ENCODE data around the gene FBH1. TPM values are rescaled to one million over a fixed set of nuclear protein-coding genes. Genes with fewer than 3 reads are reported as not detected.

The FBH1 gene
- total RNA-seq, 1 donor from 2014 or later, result 71.5 TPM

- Mint-ChIP-seq H3K9me3 (ENCODE audit: unreplicated experiment) (no peaks in the 10 kb centered on the region), H3K4me3 (ENCODE audit: unreplicated experiment) (peak overlapping the region; percentile 89), H3K27ac (ENCODE audit: unreplicated experiment) (peak overlapping the region; percentile 69), H3K27me3 (ENCODE audit: low read depth, unreplicated experiment) (peaks cover 30% of the 10 kb centered on the region), H3K4me1 (ENCODE audit: low read depth, unreplicated experiment) (no peaks in the 10 kb centered on the region), H3K36me3 (ENCODE audit: low read depth, unreplicated experiment) (no peaks in the 10 kb centered on the region)
- no peak overlapping the region for H2AFZ ChIP-seq (ENCODE audit: low read depth, low read length)
- no peaks in the 10 kb centered on the region for H4K20me1 ChIP-seq (ENCODE audit: insufficient read depth, low read length)
- H3K79me2 ChIP-seq (ENCODE audit: insufficient read depth, low read length), result no peaks in the 10 kb centered on the region
- no peak overlapping the region for H3K4me3 ChIP-seq (ENCODE audit: insufficient read depth, low read depth, low read length)
- H3K36me3 ChIP-seq (ENCODE audit: insufficient read depth, low read length), result no peaks in the 10 kb centered on the region
- no peak overlapping the region for H3K27ac ChIP-seq (ENCODE audit: low read depth, low read length)
- FAIRE-seq, result no peak
- H3K9me3 ChIP-seq (ENCODE audit: insufficient read depth, low read depth, low read length), result no peaks in the 10 kb centered on the region
- peaks cover 3% of the 10 kb centered on the region for H3K4me1 ChIP-seq (ENCODE audit: insufficient read depth, low read length)
- TF ChIP-seq CTCF (IDR thresholded peaks at IDR 0.05; ENCODE audit: insufficient read depth, low read depth, low read length) (no peak), EZH2 (IDR thresholded peaks at IDR 0.05; ENCODE audit: insufficient read depth, low read length) (no peak)
- H3K9ac ChIP-seq (ENCODE audit: low read length), result no peak overlapping the region
- peaks cover 2% of the 10 kb centered on the region for H3K27me3 ChIP-seq (ENCODE audit: insufficient read depth, low read length)
- H3K4me2 ChIP-seq (ENCODE audit: low read length), result peak overlapping the region; percentile 98
- no peak for DNase-seq (ENCODE audit: low read depth)
Measured at GRCh38 chr10:5978230-5978489, 88.1 kb downstream of the FBH1 start.

GRCh38 chr10:5981529-5981928, 91.5 kb downstream of the FBH1 start:
- TF ChIP-seq CTCF (IDR thresholded peaks at IDR 0.05; ENCODE audit: insufficient read depth, low read depth, low read length) (no peak), EZH2 (IDR thresholded peaks at IDR 0.05; ENCODE audit: insufficient read depth, low read length) (no peak)
- H3K4me3 ChIP-seq (ENCODE audit: insufficient read depth, low read depth, low read length), result no peak overlapping the region
- no peaks in the 10 kb centered on the region for H4K20me1 ChIP-seq (ENCODE audit: insufficient read depth, low read length)
- Mint-ChIP-seq H3K36me3 (ENCODE audit: low read depth, unreplicated experiment) (no peaks in the 10 kb centered on the region), H3K4me3 (ENCODE audit: unreplicated experiment) (no peak overlapping the region), H3K4me1 (ENCODE audit: low read depth, unreplicated experiment) (no peaks in the 10 kb centered on the region), H3K27ac (ENCODE audit: unreplicated experiment) (no peak overlapping the region), H3K9me3 (ENCODE audit: unreplicated experiment) (peaks cover 2% of the 10 kb centered on the region), H3K27me3 (ENCODE audit: low read depth, unreplicated experiment) (peaks cover 38% of the 10 kb centered on the region)
- no peak overlapping the region for H2AFZ ChIP-seq (ENCODE audit: low read depth, low read length)
- no peak overlapping the region for H3K4me2 ChIP-seq (ENCODE audit: low read length)
- H3K36me3 ChIP-seq (ENCODE audit: insufficient read depth, low read length), result no peaks in the 10 kb centered on the region
- H3K9me3 ChIP-seq (ENCODE audit: insufficient read depth, low read depth, low read length), result no peaks in the 10 kb centered on the region
- FAIRE-seq, result no peak
- H3K27me3 ChIP-seq (ENCODE audit: insufficient read depth, low read length), result peaks cover 2% of the 10 kb centered on the region
- H3K4me1 ChIP-seq (ENCODE audit: insufficient read depth, low read length), result peaks cover 3% of the 10 kb centered on the region
- no peak for DNase-seq (ENCODE audit: low read depth)
- H3K27ac ChIP-seq (ENCODE audit: low read depth, low read length), result no peak overlapping the region
- no peak overlapping the region for H3K9ac ChIP-seq (ENCODE audit: low read length)
- no peaks in the 10 kb centered on the region for H3K79me2 ChIP-seq (ENCODE audit: insufficient read depth, low read length)

- TF ChIP-seq CTCF (IDR thresholded peaks at IDR 0.05; ENCODE audit: insufficient read depth, low read depth, low read length) (no peak), EZH2 (IDR thresholded peaks at IDR 0.05; ENCODE audit: insufficient read depth, low read length) (no peak)
- no peaks in the 10 kb centered on the region for H3K36me3 Mint-ChIP-seq (ENCODE audit: low read depth, unreplicated experiment)
- H3K4me3 Mint-ChIP-seq (ENCODE audit: unreplicated experiment), result no peak overlapping the region
- H3K4me2 ChIP-seq (ENCODE audit: low read length), result no peak overlapping the region
- no peaks in the 10 kb centered on the region for H3K36me3 ChIP-seq (ENCODE audit: insufficient read depth, low read length)
- no peak overlapping the region for H3K27ac ChIP-seq (ENCODE audit: low read depth, low read length)
- no peak overlapping the region for H2AFZ ChIP-seq (ENCODE audit: low read depth, low read length)
- no peaks in the 10 kb centered on the region for H3K4me1 Mint-ChIP-seq (ENCODE audit: low read depth, unreplicated experiment)
- no peak for DNase-seq (ENCODE audit: low read depth)
- H3K9ac ChIP-seq (ENCODE audit: low read length), result no peak overlapping the region
- no peaks in the 10 kb centered on the region for H3K4me1 ChIP-seq (ENCODE audit: insufficient read depth, low read length)
- H3K27me3 Mint-ChIP-seq (ENCODE audit: low read depth, unreplicated experiment), result peaks cover 36% of the 10 kb centered on the region
- H3K27ac Mint-ChIP-seq (ENCODE audit: unreplicated experiment), result no peak overlapping the region
- no peaks in the 10 kb centered on the region for H3K79me2 ChIP-seq (ENCODE audit: insufficient read depth, low read length)
- no peak overlapping the region for H3K4me3 ChIP-seq (ENCODE audit: insufficient read depth, low read depth, low read length)
- no peaks in the 10 kb centered on the region for H3K9me3 ChIP-seq (ENCODE audit: insufficient read depth, low read depth, low read length)
- FAIRE-seq, result no peak
- no peaks in the 10 kb centered on the region for H4K20me1 ChIP-seq (ENCODE audit: insufficient read depth, low read length)
- H3K9me3 Mint-ChIP-seq (ENCODE audit: unreplicated experiment), result peaks cover 2% of the 10 kb centered on the region
- H3K27me3 ChIP-seq (ENCODE audit: insufficient read depth, low read length), result peaks cover 2% of the 10 kb centered on the region
Measured at GRCh38 chr10:5983774-5984173, 93.7 kb downstream of the FBH1 start.
